A549 treated with GW870086 at 1 μM for 4 hours (cell line): ENCODE data around the gene KLK4. TPM values are rescaled to one million over a fixed set of nuclear protein-coding genes. Genes with fewer than 3 reads are reported as not detected.

Experiments used
- total RNA-seq: library from RNA; stranded (reverse); fragments of 200-300 nt; extraction: Qiagen RNA extraction; gene quantifications from 5 replicates; pipeline ENCODE4 v1.2.3, GENCODE V29; 2022; ENCODE audit warnings: low read depth

The KLK4 gene, protein sequence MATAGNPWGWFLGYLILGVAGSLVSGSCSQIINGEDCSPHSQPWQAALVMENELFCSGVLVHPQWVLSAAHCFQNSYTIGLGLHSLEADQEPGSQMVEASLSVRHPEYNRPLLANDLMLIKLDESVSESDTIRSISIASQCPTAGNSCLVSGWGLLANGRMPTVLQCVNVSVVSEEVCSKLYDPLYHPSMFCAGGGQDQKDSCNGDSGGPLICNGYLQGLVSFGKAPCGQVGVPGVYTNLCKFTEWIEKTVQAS
- 0.19 to 0.61 TPM (median 0.43 TPM) in 3 of 5 replicates, not detected in the others for total RNA-seq

DNA sequence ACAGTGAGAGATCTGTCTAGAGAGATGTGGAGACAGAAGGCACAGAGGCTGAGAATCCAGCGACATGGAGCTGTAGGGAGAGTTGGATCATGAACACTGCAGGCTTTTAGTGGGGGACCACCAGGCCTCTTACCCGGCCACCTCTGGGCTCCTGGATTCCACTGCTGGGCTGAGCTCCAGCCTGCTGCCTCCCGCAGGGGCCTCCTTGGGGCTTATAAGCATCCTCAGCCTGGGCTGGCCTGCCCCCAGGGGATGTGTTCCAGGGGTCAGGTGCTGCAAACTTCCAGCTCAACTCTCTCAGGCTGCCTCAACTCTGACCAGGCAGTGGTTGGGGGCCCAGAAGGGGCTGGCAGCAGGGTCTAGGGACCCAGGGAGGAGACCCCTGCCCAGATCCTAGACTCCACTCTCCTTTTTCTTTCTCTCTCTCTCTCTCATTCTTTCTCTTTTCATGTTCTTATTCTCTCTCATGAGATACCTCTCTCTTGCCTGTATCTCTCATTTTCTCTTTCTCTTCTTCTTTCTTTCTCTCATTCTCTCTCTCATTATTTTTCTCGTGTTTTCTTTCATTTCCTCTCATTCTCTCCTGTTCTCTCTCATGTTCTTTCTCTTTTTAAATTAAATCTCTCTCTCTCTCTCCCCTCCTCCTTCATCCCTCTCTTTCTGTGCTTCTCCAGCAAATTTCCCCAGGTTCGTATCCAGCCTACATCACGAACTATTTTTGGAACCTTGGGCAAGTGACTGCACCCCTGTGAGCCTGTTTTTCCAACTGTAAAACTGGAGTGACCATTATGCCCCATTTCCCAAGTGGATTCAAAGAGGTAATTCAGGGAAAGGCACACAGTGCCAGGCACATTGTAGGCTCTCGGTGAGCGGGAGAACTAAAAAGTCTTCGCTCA lies at the start of gene KLK4:
TSS of gene KLK4 (minus strand) at position 190 of the 896 bp plus-strand sequence. CDS start 657 bp downstream, outside the sequence.

DNA sequence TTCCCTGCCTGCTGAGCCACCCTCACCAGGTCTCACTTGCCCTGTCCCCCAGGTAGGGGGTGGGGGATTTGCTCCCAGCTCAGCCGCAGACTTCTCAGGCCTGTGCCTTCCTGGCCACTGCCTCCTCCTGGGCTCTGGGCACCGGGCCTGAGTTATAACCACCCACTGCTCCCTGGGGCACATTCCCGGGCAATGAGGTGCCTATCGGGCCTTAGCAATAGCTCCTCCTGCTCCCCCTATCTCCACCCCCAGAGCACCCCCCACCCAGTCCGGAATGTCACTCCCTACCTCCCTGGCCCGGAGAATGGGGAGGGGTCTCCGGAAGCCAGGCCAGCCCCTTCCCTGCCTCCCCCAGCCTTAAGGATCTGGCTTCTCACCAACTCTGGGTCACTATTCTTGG lies 41.7 kb upstream of the KLK4 start, which contains the start of gene KLK5:
TSS of gene KLK5 (minus strand) at position 129 of the 400 bp plus-strand sequence. CDS start 381 bp downstream, outside the sequence.

DNA sequence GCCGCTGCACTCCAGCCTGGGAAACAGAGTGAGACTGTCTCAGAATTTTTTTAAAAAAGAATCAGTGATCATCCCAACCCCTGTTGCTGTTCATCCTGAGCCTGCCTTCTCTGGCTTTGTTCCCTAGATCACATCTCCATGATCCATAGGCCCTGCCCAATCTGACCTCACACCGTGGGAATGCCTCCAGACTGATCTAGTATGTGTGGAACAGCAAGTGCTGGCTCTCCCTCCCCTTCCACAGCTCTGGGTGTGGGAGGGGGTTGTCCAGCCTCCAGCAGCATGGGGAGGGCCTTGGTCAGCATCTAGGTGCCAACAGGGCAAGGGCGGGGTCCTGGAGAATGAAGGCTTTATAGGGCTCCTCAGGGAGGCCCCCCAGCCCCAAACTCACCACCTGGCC lies 38.1 kb downstream of the KLK4 start, which contains the start of gene KLK2:
TSS of gene KLK2 (plus strand) at position 384 of the 400 bp plus-strand sequence. CDS start 35 bp downstream, outside the sequence.

Other genes with a start within 250 kb of the KLK4 start
- gene SHANK1, start 191.6 kb downstream of the KLK4 start, total RNA-seq, result 0.16 to 0.46 TPM (median 0.33 TPM) in 4 of 5 replicates, not detected in the other
- gene CLEC11A, start 188.0 kb downstream of the KLK4 start, total RNA-seq, result 6.0 to 10.5 TPM (median 9.2 TPM) in 5 replicates
- not detected in 5 replicates for gene GPR32, start 140.9 kb downstream of the KLK4 start, total RNA-seq
- gene ACP4, start 121.0 kb downstream of the KLK4 start, total RNA-seq, result not detected in 5 replicates
- gene KLK1, start 87.6 kb downstream of the KLK4 start, total RNA-seq, result 0.16 to 0.46 TPM (median 0.17 TPM) in 3 of 5 replicates, not detected in the others
- gene KLK15, start 77.8 kb downstream of the KLK4 start, total RNA-seq, result not detected in 5 replicates
- 0.17 TPM in 1 of 5 replicates, not detected in the others for gene KLK3, start 56.5 kb downstream of the KLK4 start, total RNA-seq
- 0.14 to 0.17 TPM in 2 of 5 replicates, not detected in the others for gene KLK2, start 38.0 kb downstream of the KLK4 start, total RNA-seq
- 0.09 TPM in 1 of 5 replicates, not detected in the others for gene KLK5, start 41.6 kb upstream of the KLK4 start, total RNA-seq
- gene KLK6, start 58.2 kb upstream of the KLK4 start, total RNA-seq, result 0.15 to 1.5 TPM (median 0.28 TPM) in 5 replicates
- not detected in 5 replicates for gene KLK7, start 72.5 kb upstream of the KLK4 start, total RNA-seq
- not detected in 5 replicates for gene KLK8, start 90.2 kb upstream of the KLK4 start, total RNA-seq
- 0.32 to 0.98 TPM (median 0.45 TPM) in 5 replicates for gene KLK10, start 108.3 kb upstream of the KLK4 start, total RNA-seq
- 0.63 TPM in 1 of 5 replicates, not detected in the others for gene KLK11, start 115.2 kb upstream of the KLK4 start, total RNA-seq
- gene KLK12, start 123.6 kb upstream of the KLK4 start, total RNA-seq, result not detected in 5 replicates
- 0.18 TPM in 1 of 5 replicates, not detected in the others for gene KLK13, start 153.7 kb upstream of the KLK4 start, total RNA-seq
- gene KLK14, start 171.5 kb upstream of the KLK4 start, total RNA-seq, result 0.32 to 0.71 TPM (median 0.42 TPM) in 5 replicates
- 5.9 to 14.1 TPM (median 13.1 TPM) in 5 replicates for gene CTU1, start 197.0 kb upstream of the KLK4 start, total RNA-seq
- 0.06 to 0.08 TPM in 2 of 5 replicates, not detected in the others for gene SIGLEC9, start 213.5 kb upstream of the KLK4 start, total RNA-seq
- not detected in 5 replicates for gene SIGLEC7, start 230.9 kb upstream of the KLK4 start, total RNA-seq